Nucleus accumbens (tissue), 56 donors: ENCODE data around the gene CAPN5.

Experiments
- DNase-seq, 56 donors: peaks; one replicate each; lab custom pipeline; 2025; lab: John Stamatoyannopoulos, UW

Gene CAPN5

DNA sequence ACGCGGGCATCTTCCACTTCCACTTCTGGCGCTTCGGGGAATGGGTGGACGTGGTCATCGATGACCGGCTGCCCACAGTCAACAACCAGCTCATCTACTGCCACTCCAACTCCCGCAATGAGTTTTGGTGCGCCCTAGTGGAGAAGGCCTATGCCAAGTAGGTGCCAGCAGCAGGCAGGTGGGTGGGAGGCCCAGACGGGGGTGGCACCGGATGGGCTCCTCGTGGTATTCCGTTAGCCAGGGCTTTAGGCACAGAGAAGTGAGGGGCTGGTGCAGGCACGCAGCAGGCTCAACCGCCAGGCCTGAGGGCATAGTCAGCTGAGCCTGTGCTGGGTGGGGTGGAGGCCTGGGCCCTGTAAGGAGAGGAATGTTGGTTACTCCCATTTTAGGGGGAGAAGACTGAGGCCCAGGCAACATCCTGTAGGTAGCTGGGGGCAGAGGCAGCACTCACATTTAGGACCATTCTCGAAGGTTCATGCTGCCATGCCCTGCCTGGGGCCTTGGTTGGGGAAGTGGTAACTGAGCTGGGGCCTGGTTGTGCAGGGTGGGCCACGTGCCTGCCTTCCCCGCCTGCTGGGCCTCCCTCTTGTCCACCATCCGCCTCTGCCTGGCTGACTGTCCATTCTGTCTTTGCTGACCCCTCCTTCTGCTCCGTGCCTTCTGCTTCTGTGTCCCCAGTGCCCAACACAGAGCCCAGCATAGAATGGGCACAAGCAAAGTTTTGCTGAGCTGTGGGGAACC lies 46.0 kb downstream of the CAPN5 start:
- DNase-seq: no peak

DNA sequence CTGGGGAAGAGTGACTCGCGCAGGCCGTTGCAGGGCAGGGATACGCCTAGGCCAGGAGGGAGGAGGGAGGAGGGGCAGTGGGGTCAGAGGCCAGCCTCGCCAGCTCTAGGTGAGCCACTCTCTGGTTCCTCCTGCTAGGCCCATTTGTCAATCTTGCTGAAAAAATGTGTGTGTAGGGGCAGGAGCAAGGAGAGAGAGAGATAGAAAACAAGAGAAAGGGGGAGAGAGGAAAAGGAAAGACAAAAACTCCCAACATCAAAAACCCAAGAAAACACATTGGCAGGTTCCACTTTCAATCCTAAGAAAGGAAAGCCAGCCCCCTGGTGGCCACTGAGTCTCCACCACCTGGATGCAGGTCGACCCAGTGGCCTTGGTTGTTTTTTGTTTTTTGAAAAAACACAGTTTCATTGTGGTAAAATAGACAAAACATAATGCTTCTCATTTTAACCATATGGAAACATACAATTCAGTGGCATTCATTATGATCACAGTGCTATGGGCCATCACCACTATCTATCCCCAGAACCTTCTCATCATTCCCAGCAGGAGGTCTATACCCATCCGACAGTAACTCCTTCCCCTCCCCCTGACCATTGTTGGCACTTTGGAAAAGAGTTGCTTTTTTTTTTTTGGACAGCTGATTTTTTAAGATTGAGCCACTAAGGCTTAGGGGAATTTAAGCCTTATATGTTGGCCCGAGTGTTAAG lies 46.8 kb downstream of the CAPN5 start:
- peak in 4 of 56 donors; percentile 5 to 45 (median 33) for DNase-seq

DNA sequence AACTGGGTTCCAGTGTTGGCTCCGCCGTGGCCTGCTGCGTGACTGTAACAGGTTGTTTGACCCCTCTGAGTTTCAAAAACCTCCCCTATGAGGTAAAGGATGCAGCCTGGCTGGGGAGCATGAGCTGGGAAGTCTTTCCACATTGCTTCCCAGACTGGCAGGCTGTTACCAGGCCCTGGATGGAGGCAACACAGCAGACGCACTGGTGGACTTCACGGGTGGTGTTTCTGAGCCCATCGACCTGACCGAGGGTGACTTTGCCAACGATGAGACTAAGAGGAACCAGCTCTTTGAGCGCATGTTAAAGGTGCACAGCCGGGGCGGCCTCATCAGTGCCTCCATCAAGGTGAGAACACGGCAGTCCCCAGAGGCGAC lies 47.3 kb downstream of the CAPN5 start:
- no peak for DNase-seq

DNA sequence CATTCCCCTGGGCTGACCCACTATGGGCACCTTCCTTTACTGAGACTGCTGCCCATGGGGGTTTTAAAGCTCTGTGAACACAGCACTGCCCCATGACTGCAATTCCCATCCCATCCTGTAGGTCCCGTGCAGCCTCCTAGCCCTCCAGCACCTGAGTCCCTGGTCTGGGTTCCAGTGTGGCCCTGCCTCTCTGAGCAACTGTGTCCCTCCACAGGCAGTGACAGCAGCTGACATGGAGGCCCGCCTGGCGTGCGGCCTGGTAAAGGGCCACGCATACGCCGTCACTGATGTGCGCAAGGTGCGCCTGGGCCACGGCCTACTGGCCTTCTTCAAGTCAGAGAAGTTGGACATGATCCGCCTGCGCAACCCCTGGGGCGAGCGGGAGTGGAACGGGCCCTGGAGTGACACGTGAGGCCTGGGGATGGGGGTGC lies 48.4 kb downstream of the CAPN5 start:
- DNase-seq: no peak

DNA sequence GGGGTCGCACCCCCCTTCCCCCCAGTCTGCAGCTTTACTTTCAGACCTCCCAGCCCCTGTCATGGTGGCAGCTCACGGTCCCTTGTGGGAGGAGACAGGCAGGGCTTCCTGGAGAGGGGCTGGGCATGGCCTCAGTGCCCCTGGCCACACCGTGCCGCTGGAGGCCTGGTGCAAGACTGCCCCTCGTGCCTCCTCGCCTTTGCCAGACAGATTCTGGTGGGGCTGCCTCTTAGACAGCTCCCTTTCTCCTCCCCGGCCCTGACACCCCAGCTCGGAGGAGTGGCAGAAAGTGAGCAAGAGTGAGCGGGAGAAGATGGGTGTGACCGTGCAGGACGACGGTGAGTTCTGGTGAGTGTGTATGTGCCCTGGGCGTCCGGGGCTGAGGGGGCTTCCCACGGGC lies 49.2 kb downstream of the CAPN5 start:
- DNase-seq: no peak

DNA sequence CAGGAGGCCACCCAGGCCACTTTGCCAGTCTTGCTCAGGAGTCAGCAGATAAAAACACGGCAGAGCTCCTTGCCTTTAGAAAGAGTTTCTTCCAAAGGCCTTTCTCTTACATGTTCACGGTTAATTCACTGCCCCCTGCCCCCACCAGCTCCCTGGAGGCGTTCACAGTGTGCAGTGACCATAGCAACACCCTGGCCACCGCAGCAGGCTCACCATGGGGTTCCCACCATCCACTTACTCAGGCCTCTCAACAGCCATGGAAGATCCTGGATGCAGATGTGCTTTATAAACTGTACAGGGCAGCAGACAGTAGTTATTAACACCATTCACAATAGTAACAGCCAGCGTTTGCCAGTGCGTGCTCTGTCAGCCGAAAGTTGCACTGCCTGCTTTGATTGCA lies 50.7 kb downstream of the CAPN5 start:
- no peak for DNase-seq

DNA sequence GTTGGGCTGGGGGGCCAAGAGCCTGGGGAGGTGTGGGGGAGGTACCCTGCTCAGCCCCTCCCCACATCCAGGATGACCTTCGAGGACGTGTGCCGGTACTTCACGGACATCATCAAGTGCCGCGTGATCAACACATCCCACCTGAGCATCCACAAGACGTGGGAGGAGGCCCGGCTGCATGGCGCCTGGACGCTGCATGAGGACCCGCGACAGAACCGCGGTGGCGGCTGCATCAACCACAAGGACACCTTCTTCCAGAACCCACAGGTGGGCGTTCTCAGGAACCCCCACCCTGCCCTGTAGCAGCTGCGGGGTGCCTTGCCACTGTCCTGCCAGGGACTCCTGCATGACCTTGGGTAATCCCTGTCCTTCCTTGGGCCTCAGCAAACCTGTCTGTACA lies 51.3 kb downstream of the CAPN5 start:
- no peak for DNase-seq

DNA sequence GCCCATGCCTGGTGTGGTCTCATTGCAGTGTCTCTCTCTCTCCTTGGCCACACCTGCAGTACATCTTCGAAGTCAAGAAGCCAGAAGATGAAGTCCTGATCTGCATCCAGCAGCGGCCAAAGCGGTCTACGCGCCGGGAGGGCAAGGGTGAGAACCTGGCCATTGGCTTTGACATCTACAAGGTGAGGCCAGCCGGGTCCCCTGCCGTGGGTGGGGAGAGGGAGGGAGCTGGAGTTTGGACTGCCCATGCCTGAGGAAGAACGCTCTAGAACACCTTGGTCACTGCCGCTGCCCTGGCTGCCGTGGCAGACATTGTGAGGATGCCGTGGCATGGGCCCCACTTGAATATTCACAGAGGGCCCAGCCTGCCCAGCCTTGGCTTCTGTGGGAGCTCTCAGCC lies 52.2 kb downstream of the CAPN5 start:
- DNase-seq: no peak

DNA sequence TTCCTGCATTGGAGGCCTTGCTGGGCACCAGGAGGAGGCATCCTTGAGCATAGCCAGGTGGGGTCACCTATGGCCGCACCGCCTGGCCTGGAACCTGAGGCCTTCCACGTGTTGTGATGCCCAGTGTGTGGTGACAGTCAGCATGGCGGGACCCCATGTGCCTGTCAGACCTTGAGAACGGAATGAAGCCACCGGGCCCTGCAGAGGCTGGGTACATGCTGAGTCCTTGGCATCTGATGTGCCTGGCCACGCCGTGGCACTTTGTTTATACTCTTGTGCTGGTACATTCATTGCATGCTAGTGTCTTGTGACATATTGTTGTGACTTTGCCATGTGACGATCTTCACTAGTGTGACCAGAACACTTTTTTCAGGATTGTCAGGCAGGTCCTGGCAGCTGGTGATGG lies 52.8 kb downstream of the CAPN5 start:
- no peak for DNase-seq

DNA sequence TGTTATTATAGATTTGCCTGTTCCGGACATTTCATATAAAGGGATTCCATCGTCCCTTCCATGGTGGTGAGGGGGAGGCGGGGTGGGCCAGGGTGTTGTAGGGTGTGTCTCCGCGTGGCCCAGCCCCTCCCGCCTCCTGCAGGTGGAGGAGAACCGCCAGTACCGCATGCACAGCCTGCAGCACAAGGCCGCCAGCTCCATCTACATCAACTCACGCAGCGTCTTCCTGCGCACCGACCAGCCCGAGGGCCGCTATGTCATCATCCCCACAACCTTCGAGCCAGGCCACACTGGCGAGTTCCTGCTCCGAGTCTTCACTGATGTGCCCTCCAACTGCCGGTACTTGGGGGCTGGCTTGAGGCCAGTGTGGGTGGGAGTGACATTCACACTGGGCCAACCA lies 53.8 kb downstream of the CAPN5 start:
- DNase-seq: no peak

DNA sequence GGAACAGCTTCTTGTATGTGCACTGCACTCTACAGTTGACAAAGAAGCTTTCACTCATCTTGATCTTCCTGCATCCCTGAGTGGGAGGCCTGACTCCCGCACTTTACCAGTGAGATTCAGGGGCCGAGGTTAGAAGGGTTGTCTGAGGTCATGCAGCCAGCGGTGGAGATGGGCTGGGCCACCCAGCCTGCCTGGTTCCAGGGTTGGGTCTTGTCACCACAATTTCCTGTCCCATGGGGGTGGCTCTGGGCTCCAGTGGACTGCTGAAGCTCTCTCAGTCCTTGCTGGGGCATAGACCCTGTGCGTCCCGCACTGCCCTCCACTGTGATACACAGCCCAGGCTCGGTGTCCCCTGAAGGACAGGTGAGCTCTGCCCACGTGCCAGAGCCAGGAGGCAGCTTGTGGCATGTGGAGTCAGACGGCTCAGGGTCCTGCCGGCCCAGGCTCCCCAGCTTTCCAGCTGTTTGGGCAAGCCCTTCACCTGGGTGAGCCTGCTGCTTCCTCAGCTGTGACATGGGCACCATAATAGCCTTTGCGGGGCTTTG lies 54.4 kb downstream of the CAPN5 start:
- no peak for DNase-seq

DNA sequence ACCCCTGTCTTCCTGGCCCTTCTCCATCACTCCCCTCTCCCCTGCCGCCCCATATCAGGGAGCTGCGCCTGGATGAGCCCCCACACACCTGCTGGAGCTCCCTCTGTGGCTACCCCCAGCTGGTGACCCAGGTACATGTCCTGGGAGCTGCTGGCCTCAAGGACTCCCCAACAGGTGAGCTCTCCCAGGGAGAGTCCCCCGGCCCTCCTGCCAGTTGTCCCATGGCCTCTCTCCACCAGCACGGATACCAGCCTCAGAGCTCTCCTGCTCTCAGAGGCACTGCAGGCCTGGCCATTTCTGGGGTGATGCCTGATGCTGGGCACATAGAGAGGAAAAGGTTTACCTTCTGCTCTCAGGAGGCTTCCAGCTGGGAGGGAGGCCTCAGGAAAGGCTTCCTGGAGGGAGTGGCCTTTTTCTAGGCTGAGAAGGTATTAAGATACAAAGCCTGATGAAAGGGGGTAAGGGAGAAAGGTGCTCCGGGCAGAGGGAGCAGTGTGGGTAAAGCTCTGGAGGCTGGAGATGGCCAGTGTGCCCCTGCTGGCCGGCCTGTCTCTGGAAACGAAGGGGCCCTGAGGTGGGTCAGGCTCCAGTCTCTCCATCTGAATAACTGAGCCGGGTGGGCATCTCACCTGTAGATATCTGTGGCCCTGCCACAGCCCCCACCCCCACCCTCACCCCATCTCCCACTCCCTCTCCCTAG lies 55.3 kb downstream of the CAPN5 start:
- DNase-seq: no peak

DNA sequence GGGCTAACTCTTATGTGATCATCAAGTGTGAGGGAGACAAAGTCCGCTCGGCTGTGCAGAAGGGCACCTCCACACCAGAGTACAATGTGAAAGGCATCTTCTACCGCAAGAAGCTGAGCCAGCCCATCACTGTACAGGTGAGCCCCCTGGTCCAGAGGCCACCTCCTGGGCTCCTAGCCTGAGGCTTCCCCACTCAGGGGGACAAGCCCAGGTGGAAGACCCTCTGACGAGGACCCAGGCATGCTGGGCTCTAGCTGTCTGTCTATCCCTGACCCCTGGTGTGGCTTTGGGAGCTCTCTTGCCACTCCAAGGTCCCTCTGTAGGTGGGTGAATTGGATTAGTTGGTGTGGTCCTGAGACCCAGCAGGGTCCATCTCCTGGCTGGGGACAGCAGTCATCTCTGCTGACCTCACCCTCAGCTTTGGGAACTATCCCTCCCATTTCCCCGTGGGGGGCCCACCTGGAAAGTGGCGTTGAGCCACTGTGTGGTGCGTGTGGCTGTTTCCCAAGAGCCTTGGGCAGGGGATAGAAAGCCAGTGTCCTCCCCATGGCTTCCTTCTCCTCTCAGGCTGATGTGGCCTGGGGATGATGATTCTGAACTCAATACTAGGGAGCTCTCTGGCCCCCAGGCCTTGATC lies 55.9 kb downstream of the CAPN5 start:
- no peak for DNase-seq

DNA sequence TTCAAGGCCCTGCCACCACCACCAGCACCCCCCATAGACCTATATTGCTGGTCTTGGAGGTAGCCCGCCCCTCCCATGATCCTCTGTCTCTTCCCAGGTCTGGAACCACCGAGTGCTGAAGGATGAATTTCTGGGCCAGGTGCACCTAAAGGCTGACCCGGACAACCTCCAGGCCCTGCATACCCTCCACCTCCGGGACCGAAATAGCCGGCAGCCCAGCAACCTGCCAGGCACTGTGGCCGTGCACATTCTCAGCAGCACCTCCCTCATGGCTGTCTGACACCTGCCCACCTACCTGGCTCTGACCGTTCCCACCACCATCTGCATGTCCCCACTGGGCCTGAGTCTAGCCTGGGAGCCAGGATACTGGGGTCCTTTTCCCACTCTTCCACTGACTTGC lies 56.8 kb downstream of the CAPN5 start:
- no peak for DNase-seq

DNA sequence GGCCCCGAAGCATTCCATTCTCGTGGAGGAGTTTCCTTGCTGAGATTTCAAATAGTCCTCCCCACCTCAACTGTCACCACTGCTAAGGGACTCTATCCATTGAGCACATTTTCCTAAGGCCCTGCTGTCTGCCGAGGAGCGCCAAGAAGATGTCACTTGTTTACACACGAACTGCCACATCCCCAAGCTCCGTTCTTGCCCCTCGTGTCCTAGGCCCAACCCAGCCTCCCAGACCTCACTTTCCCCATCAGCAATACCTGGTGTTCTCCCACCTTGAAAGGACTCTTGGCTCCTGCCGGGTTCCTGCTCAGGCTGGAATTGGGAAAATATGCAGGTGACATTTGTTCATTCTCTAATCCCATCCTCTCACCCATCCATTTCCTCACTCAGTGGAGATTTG lies 57.3 kb downstream of the CAPN5 start:
- no peak for DNase-seq

DNA sequence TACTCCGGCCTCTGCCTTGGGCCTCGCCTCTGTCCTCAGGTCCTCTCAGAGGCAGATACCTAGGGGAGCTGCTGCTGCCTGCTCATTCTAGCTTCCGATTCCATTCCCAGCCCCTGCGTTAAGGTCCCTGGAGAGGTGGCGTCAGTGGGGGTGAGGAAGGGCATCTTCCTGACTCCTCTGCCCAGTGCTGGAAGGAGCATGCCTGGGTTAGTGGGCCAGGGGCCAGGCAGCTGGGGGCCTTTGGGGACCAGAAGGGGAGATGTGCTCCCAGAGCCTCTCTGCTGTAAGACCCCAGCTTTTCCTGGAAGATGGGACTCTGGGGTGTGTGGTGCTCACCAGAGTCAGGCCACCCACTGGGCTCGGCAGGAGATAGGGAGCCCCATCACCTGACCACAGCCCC lies 57.7 kb downstream of the CAPN5 start:
- no peak for DNase-seq

DNA sequence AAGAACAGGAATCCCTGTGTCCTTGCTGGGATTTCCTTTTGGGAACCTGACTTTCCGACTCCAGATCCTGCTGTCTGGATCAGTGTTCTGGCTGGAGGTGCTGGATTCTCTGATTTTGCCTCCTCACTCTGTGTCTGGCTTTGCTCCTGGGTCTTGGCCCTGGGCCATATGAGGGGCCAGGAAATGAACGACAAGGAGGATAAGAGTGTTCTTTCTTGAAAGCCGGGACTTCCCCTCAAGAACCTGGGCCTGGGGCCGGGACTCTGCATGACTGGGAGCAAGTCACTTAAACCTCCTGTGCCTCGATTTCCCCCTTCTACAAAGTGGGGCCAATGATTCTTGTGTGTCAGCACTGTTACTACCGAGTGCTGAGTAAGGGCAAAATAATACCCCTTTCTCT lies 58.4 kb downstream of the CAPN5 start:
- DNase-seq: no peak

DNA sequence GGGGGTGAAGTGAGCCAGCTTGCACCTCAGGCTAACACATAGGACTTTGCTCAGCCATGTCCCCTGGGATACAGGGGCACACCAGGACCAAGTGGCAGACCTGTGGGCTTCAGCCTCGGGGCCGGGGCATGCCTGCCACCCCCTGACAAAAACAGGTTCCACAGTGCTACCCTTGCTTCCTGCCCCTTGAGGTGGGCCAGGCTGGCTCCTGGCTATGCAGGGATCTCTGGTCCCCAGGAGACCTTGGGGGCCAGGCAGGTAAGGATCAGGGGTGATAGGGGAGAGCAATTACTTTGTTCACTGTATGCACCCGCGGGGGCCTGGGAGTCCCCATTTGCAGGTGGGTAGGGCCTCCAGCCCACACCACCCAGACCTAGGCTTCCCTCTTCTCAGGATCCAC lies 58.9 kb downstream of the CAPN5 start:
- DNase-seq: no peak

DNA sequence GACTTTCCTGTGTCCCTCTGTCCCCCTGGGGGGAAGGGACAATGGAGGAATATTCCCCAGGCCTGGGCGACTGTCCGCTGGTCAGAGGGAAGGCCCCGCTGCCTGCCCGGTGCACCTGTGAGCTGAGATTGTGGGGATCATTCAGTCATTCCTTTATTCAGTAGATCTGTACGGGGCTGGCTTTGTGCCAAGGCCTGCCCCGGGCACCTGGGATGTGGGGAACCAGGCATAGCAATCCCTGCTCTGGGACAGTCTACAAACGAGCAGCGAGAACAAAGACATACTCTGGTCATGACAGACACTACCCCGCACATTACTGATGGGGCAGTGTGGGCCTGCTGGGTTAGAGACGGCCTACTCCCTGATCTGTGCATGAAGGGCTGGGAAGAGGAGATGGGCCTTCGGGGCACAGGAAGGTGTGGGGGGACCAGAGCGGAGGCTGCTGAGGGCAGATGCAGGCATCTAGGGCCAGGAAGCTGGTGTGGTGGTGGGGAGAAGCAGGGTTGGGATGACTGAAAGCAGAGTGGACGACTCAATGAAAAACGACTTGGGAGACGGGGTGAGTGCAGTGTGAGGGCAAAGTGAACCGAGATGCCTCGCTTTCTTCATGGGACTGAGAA lies 59.5 kb downstream of the CAPN5 start:
- no peak for DNase-seq

DNA sequence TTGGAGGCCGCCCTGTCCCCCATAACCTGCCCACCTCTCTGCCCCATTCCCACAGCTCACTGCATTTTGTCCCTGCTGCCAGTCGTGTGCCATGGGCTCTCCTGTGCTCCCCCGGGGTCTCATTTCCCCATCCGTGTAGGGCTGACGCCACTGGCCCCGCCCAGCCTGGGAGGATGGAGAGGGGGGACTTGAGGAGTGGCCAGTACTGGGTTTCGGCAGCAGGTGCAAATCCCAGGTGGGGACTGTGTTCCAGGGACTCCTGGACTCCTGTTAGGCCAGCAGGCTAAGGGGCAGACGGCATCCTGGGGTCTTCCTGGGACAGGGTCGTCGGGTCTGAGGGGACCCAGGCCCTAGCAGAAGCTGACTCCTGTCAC lies 60.1 kb downstream of the CAPN5 start:
- DNase-seq: peak in 1 of 56 donors; percentile 39
